ENCODE measurements around the gene PLEKHJ1.

PLEKHJ1 gene

GRCh38 chr19:2215281-2215751 is 20.8 kb downstream of the PLEKHJ1 start:
- H3K4me3 ChIP-seq (ENCODE audit: low read depth in 1 of 2, low read length in 1 of 2), result no peak overlapping the region

GRCh38 chr19:2214251-2214650 is 21.9 kb downstream of the PLEKHJ1 start:
- no peaks in the 10 kb centered on the region for H3K27me3 ChIP-seq
- no peak overlapping the region for H3K27ac ChIP-seq
- H3K4me3 ChIP-seq (ENCODE audit: low read depth in 1 of 2, low read length in 1 of 2), result no peak overlapping the region
- peaks cover 96% of the 10 kb centered on the region for H3K36me3 ChIP-seq
- TF ChIP-seq, protein P1, sequence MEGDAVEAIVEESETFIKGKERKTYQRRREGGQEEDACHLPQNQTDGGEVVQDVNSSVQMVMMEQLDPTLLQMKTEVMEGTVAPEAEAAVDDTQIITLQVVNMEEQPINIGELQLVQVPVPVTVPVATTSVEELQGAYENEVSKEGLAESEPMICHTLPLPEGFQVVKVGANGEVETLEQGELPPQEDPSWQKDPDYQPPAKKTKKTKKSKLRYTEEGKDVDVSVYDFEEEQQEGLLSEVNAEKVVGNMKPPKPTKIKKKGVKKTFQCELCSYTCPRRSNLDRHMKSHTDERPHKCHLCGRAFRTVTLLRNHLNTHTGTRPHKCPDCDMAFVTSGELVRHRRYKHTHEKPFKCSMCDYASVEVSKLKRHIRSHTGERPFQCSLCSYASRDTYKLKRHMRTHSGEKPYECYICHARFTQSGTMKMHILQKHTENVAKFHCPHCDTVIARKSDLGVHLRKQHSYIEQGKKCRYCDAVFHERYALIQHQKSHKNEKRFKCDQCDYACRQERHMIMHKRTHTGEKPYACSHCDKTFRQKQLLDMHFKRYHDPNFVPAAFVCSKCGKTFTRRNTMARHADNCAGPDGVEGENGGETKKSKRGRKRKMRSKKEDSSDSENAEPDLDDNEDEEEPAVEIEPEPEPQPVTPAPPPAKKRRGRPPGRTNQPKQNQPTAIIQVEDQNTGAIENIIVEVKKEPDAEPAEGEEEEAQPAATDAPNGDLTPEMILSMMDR (IDR thresholded peaks at IDR 0.05), result no peak
- H3K9me3 ChIP-seq, result no peaks in the 10 kb centered on the region
- H3K4me1 ChIP-seq (ENCODE audit: control insufficient read depth in 1 of 2, insufficient read depth in 1 of 2, low read depth in 1 of 2, low read length in 1 of 2), result no peaks in the 10 kb centered on the region

More at GRCh38 chr19:2215281-2215751, 20.8 kb downstream of the PLEKHJ1 start:
- Histone ChIP-seq H3K9me3 (no peaks in the 10 kb centered on the region), H3K27me3 (no peaks in the 10 kb centered on the region), H3K27ac (no peak overlapping the region), H3K4me1 (ENCODE audit: control insufficient read depth in 1 of 2, insufficient read depth in 1 of 2, low read depth in 1 of 2, low read length in 1 of 2) (no peaks in the 10 kb centered on the region), H3K36me3 (peaks cover 97% of the 10 kb centered on the region)
- TF ChIP-seq, protein P1 (IDR thresholded peaks at IDR 0.05), result no peak

- H3K9me3 ChIP-seq, result no peaks in the 10 kb centered on the region
- H3K36me3 ChIP-seq, result peaks cover 95% of the 10 kb centered on the region
- H3K4me3 ChIP-seq (ENCODE audit: low read depth in 1 of 2, low read length in 1 of 2), result no peak overlapping the region
- H3K4me1 ChIP-seq (ENCODE audit: control insufficient read depth in 1 of 2, insufficient read depth in 1 of 2, low read depth in 1 of 2, low read length in 1 of 2), result no peaks in the 10 kb centered on the region
- H3K27ac ChIP-seq, result no peak overlapping the region
- H3K27me3 ChIP-seq, result no peaks in the 10 kb centered on the region
- TF ChIP-seq, protein P1 (IDR thresholded peaks at IDR 0.05), result no peak
Measured at GRCh38 chr19:2213799-2214198, 22.3 kb downstream of the PLEKHJ1 start.

DNA sequence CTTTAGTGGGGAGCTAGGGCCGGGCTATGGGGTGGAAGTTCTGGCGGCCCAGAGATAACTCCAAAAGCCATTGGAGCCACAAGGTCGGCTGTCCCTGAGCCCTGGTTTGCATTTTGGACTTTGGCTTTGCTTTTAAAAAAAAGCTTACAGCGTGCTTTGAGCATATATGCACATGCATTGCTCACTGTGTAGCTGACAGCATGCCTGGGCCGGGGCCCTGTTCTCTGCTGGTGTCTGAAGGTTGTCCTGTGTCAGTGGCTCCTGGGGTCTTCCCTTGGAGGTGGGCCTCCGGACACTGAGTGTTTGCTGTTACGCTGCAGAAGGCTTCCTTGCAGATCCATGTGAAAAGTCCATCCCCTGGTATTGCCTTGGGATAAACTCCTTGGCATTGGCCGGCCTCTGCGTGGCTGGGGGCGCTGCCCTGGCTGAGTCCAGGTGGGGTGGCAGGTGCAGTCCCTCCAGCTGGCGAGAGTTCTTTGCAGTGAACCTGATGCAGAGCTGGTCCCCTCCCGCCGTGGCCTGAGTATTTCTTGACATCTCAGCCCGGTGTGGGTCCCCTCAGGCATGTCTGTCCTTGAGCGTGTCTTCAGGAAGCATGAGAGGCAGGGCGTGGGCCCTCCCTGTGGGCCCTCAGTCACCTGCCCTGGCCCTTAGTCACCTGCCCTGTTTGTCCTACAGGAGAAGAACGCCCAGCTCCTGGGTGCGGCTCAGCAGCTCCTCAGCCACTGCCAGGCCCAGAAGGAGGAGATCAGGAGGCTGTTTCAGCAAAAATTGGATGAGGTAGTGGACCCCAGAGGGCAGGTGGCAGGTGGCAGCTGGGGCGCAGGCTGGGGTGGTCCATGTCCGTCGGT is 23.0 kb downstream of the PLEKHJ1 start:
- H3K36me3 ChIP-seq, result peaks cover 97% of the 10 kb centered on the region
- H3K9me3 ChIP-seq, result no peaks in the 10 kb centered on the region
- TF ChIP-seq, protein P1 (IDR thresholded peaks at IDR 0.05), result no peak
- no peaks in the 10 kb centered on the region for H3K4me1 ChIP-seq (ENCODE audit: control insufficient read depth in 1 of 2, insufficient read depth in 1 of 2, low read depth in 1 of 2, low read length in 1 of 2)
- no peak overlapping the region for H3K4me3 ChIP-seq (ENCODE audit: low read depth in 1 of 2, low read length in 1 of 2)
- no peaks in the 10 kb centered on the region for H3K27me3 ChIP-seq
- H3K27ac ChIP-seq, result no peak overlapping the region

DNA sequence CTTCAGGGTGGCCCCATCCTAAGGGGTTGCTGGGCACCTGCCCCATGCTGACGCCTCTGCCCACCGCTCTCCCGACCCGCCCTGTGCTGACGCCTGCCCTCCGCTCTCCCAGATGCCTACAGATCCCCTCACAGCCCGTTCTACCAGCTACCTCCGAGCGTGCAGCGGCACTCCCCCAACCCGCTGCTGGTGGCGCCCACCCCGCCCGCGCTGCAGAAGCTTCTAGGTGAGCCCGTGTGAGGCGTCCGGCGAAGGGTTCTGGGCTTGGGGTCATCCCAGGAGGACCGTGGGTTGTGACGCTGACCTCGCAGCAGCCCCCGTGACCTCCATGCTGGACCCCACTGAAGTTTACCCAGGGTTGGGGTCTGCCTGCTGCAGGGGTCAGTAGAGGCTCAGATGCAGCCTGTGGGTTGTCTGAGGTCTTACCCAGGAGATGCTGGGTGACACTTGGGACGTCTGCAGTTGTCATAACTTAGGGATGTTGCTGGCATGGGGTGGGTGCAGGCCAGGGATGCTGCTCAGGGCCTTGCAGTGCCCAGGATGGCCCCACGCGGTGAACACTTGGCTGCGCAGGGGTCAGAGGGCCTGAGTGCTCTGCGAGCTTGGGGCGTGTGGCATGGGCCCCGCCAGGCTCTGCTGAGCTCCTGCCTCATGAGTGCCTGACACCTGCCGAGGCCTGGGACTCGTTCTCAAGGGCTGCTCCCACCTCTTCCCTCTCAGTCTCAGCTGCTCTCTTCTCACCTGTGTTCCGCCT is 25.0 kb downstream of the PLEKHJ1 start:
- Histone ChIP-seq H3K4me3 (ENCODE audit: low read depth in 1 of 2, low read length in 1 of 2) (no peak overlapping the region), H3K4me1 (ENCODE audit: control insufficient read depth in 1 of 2, insufficient read depth in 1 of 2, low read depth in 1 of 2, low read length in 1 of 2) (no peaks in the 10 kb centered on the region), H3K27ac (no peak overlapping the region), H3K36me3 (peaks cover 96% of the 10 kb centered on the region), H3K27me3 (no peaks in the 10 kb centered on the region), H3K9me3 (no peaks in the 10 kb centered on the region)
- TF ChIP-seq, protein P1 (IDR thresholded peaks at IDR 0.05), result no peak
